ENCODE data around the gene OR10H3.

GRCh38 chr19:15758379-15758778 lies 20.6 kb downstream of the OR10H3 start:
- TF ChIP-seq CTCF (IDR thresholded peaks at IDR 0.05; ENCODE audit: low read depth, low read length) (no peak), EZH2phosphoT487 (IDR thresholded peaks at IDR 0.05; ENCODE audit: low read depth) (no peak)
